K562 (cell line): ENCODE results near the gene MEGF9. TPM values are rescaled to one million over a fixed set of nuclear protein-coding genes. Genes with fewer than 3 reads are reported as not detected.

Source experiments
- AFF1 ChIP-seq, 2 experiments: fragments of 450-650 bp; IDR thresholded peaks; 2 replicates each; pipeline ENCODE4 v1.6.1; 2018; ENCODE audit warnings: mild to moderate bottlenecking in 2 of 2, low read depth in 1 of 2; ENCODE audit not compliant: partially characterized antibody in 2 of 2
- ATF2 ChIP-seq: sonication (generic); formaldehyde crosslinking; IDR thresholded peaks from 2 replicates; pipeline ENCODE4 v1.8.1; 2022; ENCODE audit warnings: missing genetic modification reagents
- CAMTA2 ChIP-seq: fragments of 250-450 bp; sonication (Bioruptor Pico); conservative IDR thresholded peaks from 2 replicates; pipeline ENCODE4 v1.5.1; 2022
- CC2D1A ChIP-seq: fragments of 450-650 bp; IDR thresholded peaks from 2 replicates; pipeline ENCODE4 v1.6.1; 2017; ENCODE audit warnings: mild to moderate bottlenecking
- CREBBP ChIP-seq: IDR thresholded peaks from one replicate; pipeline ENCODE4 v1.6.1; 2012; ENCODE audit warnings: low read depth, mild to moderate bottlenecking, control low read depth, inconsistent platforms, low read length
- CTBP1 ChIP-seq: fragments of 450-650 bp; IDR thresholded peaks from 2 replicates; pipeline ENCODE4 v1.6.1; 2016; ENCODE audit warnings: borderline replicate concordance
- EWSR1 ChIP-seq: fragments of 450-650 bp; IDR thresholded peaks from 2 replicates; pipeline ENCODE4 v1.6.1; 2018; ENCODE audit warnings: borderline replicate concordance, mild to moderate bottlenecking, low read depth, moderate library complexity; ENCODE audit not compliant: partially characterized antibody
- GABPA ChIP-seq: fragments of 200-800 bp; sonication (Bioruptor generic); conservative IDR thresholded peaks from 2 replicates; pipeline ENCODE4 v1.6.1; 2016; ENCODE audit warnings: low read depth, missing genetic modification characterization, missing compliant biosample characterization
- GTF2F1 ChIP-seq: IDR thresholded peaks from 2 replicates; pipeline ENCODE4 v1.6.1; 2011; ENCODE audit warnings: low read depth, low read length, improper control_type of control experiment
- HIVEP1 ChIP-seq: fragments of 250-450 bp; sonication (Bioruptor Pico); IDR thresholded peaks from 2 replicates; pipeline ENCODE4 v1.4.0; 2020; ENCODE audit warnings: mild to moderate bottlenecking
- HMBOX1 ChIP-seq: sonication (generic); IDR thresholded peaks from 2 replicates; pipeline ENCODE4 v1.6.1; 2016
- HNRNPK ChIP-seq: fragments of 200-400 bp; formaldehyde crosslinking; IDR thresholded peaks from one replicate; pipeline ENCODE4 v1.6.1; 2018; ENCODE audit warnings: mild to moderate bottlenecking, low read depth, low read length; ENCODE audit not compliant: poor library complexity, severe bottlenecking
- IRF9 ChIP-seq: fragments of 450-650 bp; IDR thresholded peaks from 2 replicates; pipeline ENCODE4 v1.6.1; 2016; ENCODE audit warnings: missing biosample characterization, missing genetic modification characterization
- MTA2 ChIP-seq: fragments of 450-650 bp; IDR thresholded peaks from 2 replicates; pipeline ENCODE4 v1.6.1; 2016; ENCODE audit warnings: low read depth
- MYNN ChIP-seq, 2 experiments: sonication (generic); formaldehyde crosslinking in 1 of 2; IDR thresholded peaks; 2 replicates each; pipeline versions ENCODE4 v1.5.0 to v1.6.1; 2016 to 2020; ENCODE audit warnings: antibody characterized with exemption in 1 of 2, missing genetic modification reagents in 1 of 2
- RCOR1 ChIP-seq, 2 experiments: IDR thresholded peaks; 2 replicates each; pipeline ENCODE4 v1.6.1; 2012; ENCODE audit warnings: low read depth in 2 of 2, low read length in 2 of 2, borderline replicate concordance in 1 of 2, improper control_type of control experiment in 1 of 2
- STAT5B ChIP-seq: fragments of 250-450 bp; sonication (Bioruptor Pico); IDR thresholded peaks from 2 replicates; pipeline ENCODE4 v1.8.0; 2021; ENCODE audit warnings: mild to moderate bottlenecking, inconsistent platforms
- TBP ChIP-seq: optimal IDR thresholded peaks from 2 replicates; pipeline ENCODE3; 2011; ENCODE audit warnings: low read depth, low read length, improper control_type of control experiment
- U2AF1 ChIP-seq: fragments of 200-400 bp; formaldehyde crosslinking; optimal IDR thresholded peaks from 2 replicates; pipeline ENCODE3; 2017; ENCODE audit warnings: mild to moderate bottlenecking, low read depth, low read length, moderate library complexity
- ZNF354B ChIP-seq: fragments of 250-450 bp; sonication (Bioruptor Pico); IDR thresholded peaks from 2 replicates; pipeline ENCODE4 v1.4.0; 2020
- ZNF778 ChIP-seq: fragments of 450-650 bp; formaldehyde crosslinking; IDR thresholded peaks from 2 replicates; pipeline ENCODE4 v1.4.0; 2020; ENCODE audit warnings: mild to moderate bottlenecking, moderate library complexity
- polyA plus RNA-seq, 8 experiments: library from polyadenylated mRNA; depleted of rRNA in 4 of 8; stranded (reverse) in 5 of 8; unstranded in 3 of 8; fragments of >200 nt; fragmentation: Nextera tagmentation in 2 of 8; fragmentation: Illumina TruSeq in 1 of 8; extraction: Ambion mirVana in 2 of 8; extraction: Trizol in 1 of 8; gene quantifications; 2 replicates each; pipeline versions ENCODE4 v1.2.1 to v1.2.3, GENCODE V29; 2011 to 2014; ENCODE audit warnings: inconsistent platforms in 1 of 8, missing spikeins in 1 of 8
- total RNA-seq, 7 experiments: library from RNA; depleted of rRNA in 6 of 7; stranded (reverse); fragments of >200 nt in 6 of 7; fragmentation: Illumina TruSeq in 2 of 7; extraction: Trizol in 2 of 7; gene quantifications; 2 replicates each; pipeline versions ENCODE4 v1.2.1 to v1.2.3, GENCODE V29; 2011 to 2021; ENCODE audit warnings: low replicate concordance in 1 of 7

Gene MEGF9
- total and polyA plus RNA-seq, 9 of the 15 experiments (the other 6 are each of a cell fraction or from before 2014, with no cell fraction given): 2.1 to 6.2 (median 3.8) TPM

GRCh38 chr9:120714088-120714845 is at the start of gene MEGF9 (continued):
- no peak for TF ChIP-seq ZNF354B (CRISPR knock-in tag)
- no peak for TF ChIP-seq CC2D1A
- no peak for TF ChIP-seq STAT5B (CRISPR knock-in tag)
- TF ChIP-seq CTBP1: peak; percentile 91
- TF ChIP-seq HMBOX1: no peak
- TF ChIP-seq EWSR1: no peak
- TF ChIP-seq ATF2: no peak
- no peak for TF ChIP-seq HIVEP1 (CRISPR knock-in tag)
- TF ChIP-seq HNRNPK: no peak
- TF ChIP-seq IRF9 (tag): no peak
- TF ChIP-seq CREBBP: no peak
- no peak for TF ChIP-seq MTA2
- TF ChIP-seq RCOR1 (IDR thresholded peaks at IDR 0.05; ENCODE audit: borderline replicate concordance in 1 of 2, low read depth in 2 of 2, low read length in 2 of 2): peak in 1 of 2 experiments; percentile 19; a peak in 1 of 4 replicates
- no peak for TF ChIP-seq AFF1 (IDR thresholded peaks at IDR 0.05; ENCODE audit: low read depth in 1 of 2, partially characterized antibody in 2 of 2)
- no peak for TF ChIP-seq ZNF778 (CRISPR knock-in tag)
- TF ChIP-seq TBP: peak; percentile 72
- TF ChIP-seq U2AF1: no peak
- no peak for TF ChIP-seq CAMTA2 (CRISPR knock-in tag)
- TF ChIP-seq GTF2F1: no peak
- peak; percentile 40; the same call in 1 of the 2 replicates for TF ChIP-seq GABPA (tag)
- TF ChIP-seq MYNN (IDR thresholded peaks at IDR 0.05): no peak
- TF ChIP-seq MYNN (CRISPR knock-in tag; IDR thresholded peaks at IDR 0.05): no peak
